Kidney (tissue), 14 donors: ENCODE results near the gene PAGE1. TPM values are rescaled to one million over a fixed set of nuclear protein-coding genes. Genes with fewer than 3 reads are reported as not detected.

ENCODE experiments used
- DNase-seq, 5 donors: peaks; one replicate each; pipeline ENCODE4 v3.0.0-alpha.2; 2013 to 2020
- FAIRE-seq: peaks from 2 replicates; lab custom pipeline; 2012; peaks lifted over from hg19 to GRCh38; lab: Jason Lieb, UNC
- H3K27ac ChIP-seq, 2 donors: one replicate each; pipeline ENCODE4 v1.7.0; 2013; ENCODE audit warnings: low read depth in 2 of 2, low read length in 2 of 2, inconsistent platforms in 1 of 2
- H3K27me3 ChIP-seq: one replicate; pipeline ENCODE4 v1.7.1; 2013; ENCODE audit warnings: low read length, inconsistent platforms; ENCODE audit not compliant: control insufficient read depth, insufficient read depth
- H3K36me3 ChIP-seq, 3 donors: one replicate each; pipeline versions ENCODE4 v1.7.0 to v1.7.1; 2013; ENCODE audit warnings: low read length in 3 of 3, control low read depth in 1 of 3, inconsistent platforms in 1 of 3; ENCODE audit not compliant: insufficient read depth in 3 of 3, control insufficient read depth in 2 of 3
- H3K4me1 ChIP-seq, 3 donors: one replicate each; pipeline versions ENCODE4 v1.7.0 to v1.7.1; 2013; ENCODE audit warnings: low read length in 3 of 3, inconsistent platforms in 1 of 3, low read depth in 1 of 3; ENCODE audit not compliant: control insufficient read depth in 2 of 3, insufficient read depth in 2 of 3
- H3K4me3 ChIP-seq, 3 donors: one replicate each; pipeline versions ENCODE4 v1.7.0 to v1.8.1; 2013; ENCODE audit warnings: low read length in 3 of 3, control low read depth in 1 of 3, inconsistent platforms in 1 of 3
- H3K9ac ChIP-seq, 3 donors: one replicate each; pipeline versions ENCODE4 v1.7.0 to v1.7.1; 2013; ENCODE audit warnings: low read length in 3 of 3, control low read depth in 1 of 3, inconsistent platforms in 1 of 3
- H3K9me3 ChIP-seq, 3 donors: one replicate each; pipeline versions ENCODE4 v1.7.0 to v1.7.1; 2013; ENCODE audit warnings: low read length in 3 of 3, control low read depth in 1 of 3, inconsistent platforms in 1 of 3; ENCODE audit not compliant: control insufficient read depth in 2 of 3, insufficient read depth in 1 of 3
- CTCF ChIP-seq: IDR thresholded peaks from 3 replicates; pipeline ENCODE4 v1.5.1; 2012; ENCODE audit warnings: mild to moderate bottlenecking, moderate library complexity, borderline replicate concordance; ENCODE audit not compliant: insufficient read depth; ENCODE audit errors: extremely low read depth
- intact Hi-C: fragments of 100-400 bp; cut with DNase I; formaldehyde crosslinking; loops from one replicate; pipeline ENCODE4 v1.11.1; 2022
- polyA plus RNA-seq: library from polyadenylated mRNA; stranded (reverse); fragments of 350-450 nt; fragmentation: Illumina TruSeq; extraction: RNeasy Lipid Tissue Mini Kit (QIAGEN cat#74804); gene quantifications from one replicate; pipeline ENCODE4 v1.2.3, GENCODE V29; 2014; ENCODE audit warnings: low read depth, low replicate concordance; ENCODE audit not compliant: insufficient read depth
- total RNA-seq: library from RNA; stranded (reverse); fragmentation: NEBNext Ultra II Directional; extraction: Animal tissue kit (Norgen Biotek cat#: 25700); gene quantifications from one replicate; pipeline ENCODE4 v1.2.1, GENCODE V29; 2021
- donor health status: control.
- donor health status: control.
- donor health status: control.
- donor health status: control.
- donor health status: control.
- donor health status: DM: yes; HTN: yes; CAD: no.
- donor health status: Normal renal cell carcinoma (clear cell type).

Gene PAGE1
- total and polyA plus RNA-seq, 2 donors from 2014 or later = not detected

GRCh38 chrX:49701323-49701722 is 5.5 kb upstream of the PAGE1 start:
- TF ChIP-seq CTCF = no peak
- Histone ChIP-seq H3K4me3 (no peak overlapping the region), H3K9me3 (no peaks in the 10 kb centered on the region), H3K27ac (no peak overlapping the region), H3K4me1 (no peaks in the 10 kb centered on the region), H3K9ac (no peak overlapping the region), H3K36me3 (no peaks in the 10 kb centered on the region), H3K27me3 (no peaks in the 10 kb centered on the region)
- intact Hi-C loops = no loop called here
- FAIRE-seq = no peak
- DNase-seq = no peak

GRCh38 chrX:49675075-49675719 is 20.6 kb downstream of the PAGE1 start:
- H3K9me3 ChIP-seq = no peaks in the 10 kb centered on the region
- DNase-seq = no peak
- no peaks in the 10 kb centered on the region for H3K4me1 ChIP-seq
- no peaks in the 10 kb centered on the region for H3K27me3 ChIP-seq
- H3K9ac ChIP-seq = no peak overlapping the region
- H3K27ac ChIP-seq = no peak overlapping the region
- H3K4me3 ChIP-seq = no peak overlapping the region
- no peak for TF ChIP-seq CTCF
- intact Hi-C loops = no loop called here
- no peak for FAIRE-seq
- no peaks in the 10 kb centered on the region for H3K36me3 ChIP-seq

- DNase-seq = no peak
- Histone ChIP-seq H3K27me3 (no peaks in the 10 kb centered on the region), H3K9me3 (no peaks in the 10 kb centered on the region), H3K4me1 (no peaks in the 10 kb centered on the region), H3K4me3 (no peak overlapping the region), H3K27ac (no peak overlapping the region), H3K9ac (no peak overlapping the region), H3K36me3 (no peaks in the 10 kb centered on the region)
- TF ChIP-seq CTCF = no peak
- intact Hi-C loops = no loop called here
- FAIRE-seq = no peak
These were observed 22.4 kb downstream of the PAGE1 start for GRCh38 chrX:49673394-49673793.

- DNase-seq (no peak), FAIRE-seq (no peak)
- no peaks in the 10 kb centered on the region for H3K27me3 ChIP-seq
- no peaks in the 10 kb centered on the region for H3K9me3 ChIP-seq
- H3K4me3 ChIP-seq = no peak overlapping the region
- no peak overlapping the region for H3K9ac ChIP-seq
- H3K36me3 ChIP-seq = no peaks in the 10 kb centered on the region
- no peak for TF ChIP-seq CTCF
- intact Hi-C loops = no loop called here
- H3K4me1 ChIP-seq = no peaks in the 10 kb centered on the region
- no peak overlapping the region for H3K27ac ChIP-seq
These were observed 31.0 kb downstream of the PAGE1 start for GRCh38 chrX:49664824-49665223.
